Urinary bladder (tissue), 2 donors: ENCODE measurements around the gene TRIM7. TPM values are rescaled to one million over a fixed set of nuclear protein-coding genes. Genes with fewer than 3 reads are reported as not detected.

Experiments used
- polyA plus RNA-seq: library from polyadenylated mRNA; stranded (reverse); fragments of 200-250 nt; gene quantifications from one replicate; pipeline ENCODE4 v1.2.3, GENCODE V29; 2013
- small RNA-seq: library from RNA; depleted of rRNA; stranded (forward); fragments of <200 nt; gene quantifications from one replicate; pipeline ENCODE3, GENCODE V24; 2014
- total RNA-seq: library from RNA; depleted of rRNA; stranded (reverse); fragments of >200 nt; gene quantifications from one replicate; pipeline ENCODE4 v1.2.3, GENCODE V29; 2014
- donor health status: healthy.

The TRIM7 gene
- total and polyA plus RNA-seq, 2 donors = 1.2 to 3.7 TPM

Small RNA genes lying within 50 kb of the gene (small RNA-seq; reads per million reads assigned to genes)
- gene MIR4638 (not detected), gene SNORD95 (not detected), gene SNORD96A (not detected)

Other genes with a start within 250 kb of the TRIM7 start
- gene BTNL3, start 216.3 kb downstream of the TRIM7 start, total RNA-seq = not detected
- gene BTNL3, start 216.3 kb downstream of the TRIM7 start, polyA plus RNA-seq = 0.04 TPM
- gene BTNL9, start 164.9 kb downstream of the TRIM7 start, total RNA-seq = 7.0 TPM
- gene BTNL9, start 164.9 kb downstream of the TRIM7 start, polyA plus RNA-seq = 11.9 TPM
- gene OR2V1, start 74.0 kb downstream of the TRIM7 start, total RNA-seq = not detected
- gene OR2V1, start 74.0 kb downstream of the TRIM7 start, polyA plus RNA-seq = not detected
- gene OR2V2, start 57.6 kb downstream of the TRIM7 start, total RNA-seq = not detected
- not detected for gene OR2V2, start 57.6 kb downstream of the TRIM7 start, polyA plus RNA-seq
- 8.8 TPM for gene TRIM41, start 18.1 kb upstream of the TRIM7 start, total RNA-seq
- 20.6 TPM for gene TRIM41, start 18.1 kb upstream of the TRIM7 start, polyA plus RNA-seq
- gene RACK1, start 38.7 kb upstream of the TRIM7 start, total RNA-seq = 2,993 TPM
- gene RACK1, start 38.7 kb upstream of the TRIM7 start, polyA plus RNA-seq = 2,408 TPM
- gene TRIM52, start 55.9 kb upstream of the TRIM7 start, total RNA-seq = 14.1 TPM
- 13.8 TPM for gene TRIM52, start 55.9 kb upstream of the TRIM7 start, polyA plus RNA-seq
- 0.37 TPM for gene OR4F3, start 162.1 kb upstream of the TRIM7 start, total RNA-seq
- gene OR4F3, start 162.1 kb upstream of the TRIM7 start, polyA plus RNA-seq = not detected